Left forelimb (tissue), 1 donor: ENCODE results near the gene GATM.

Experiments
- DNase-seq: peaks from one replicate; pipeline ENCODE4 v3.0.0-alpha.2; 2018; ENCODE audit warnings: low spot score

GATM gene, protein sequence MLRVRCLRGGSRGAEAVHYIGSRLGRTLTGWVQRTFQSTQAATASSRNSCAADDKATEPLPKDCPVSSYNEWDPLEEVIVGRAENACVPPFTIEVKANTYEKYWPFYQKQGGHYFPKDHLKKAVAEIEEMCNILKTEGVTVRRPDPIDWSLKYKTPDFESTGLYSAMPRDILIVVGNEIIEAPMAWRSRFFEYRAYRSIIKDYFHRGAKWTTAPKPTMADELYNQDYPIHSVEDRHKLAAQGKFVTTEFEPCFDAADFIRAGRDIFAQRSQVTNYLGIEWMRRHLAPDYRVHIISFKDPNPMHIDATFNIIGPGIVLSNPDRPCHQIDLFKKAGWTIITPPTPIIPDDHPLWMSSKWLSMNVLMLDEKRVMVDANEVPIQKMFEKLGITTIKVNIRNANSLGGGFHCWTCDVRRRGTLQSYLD

DNA sequence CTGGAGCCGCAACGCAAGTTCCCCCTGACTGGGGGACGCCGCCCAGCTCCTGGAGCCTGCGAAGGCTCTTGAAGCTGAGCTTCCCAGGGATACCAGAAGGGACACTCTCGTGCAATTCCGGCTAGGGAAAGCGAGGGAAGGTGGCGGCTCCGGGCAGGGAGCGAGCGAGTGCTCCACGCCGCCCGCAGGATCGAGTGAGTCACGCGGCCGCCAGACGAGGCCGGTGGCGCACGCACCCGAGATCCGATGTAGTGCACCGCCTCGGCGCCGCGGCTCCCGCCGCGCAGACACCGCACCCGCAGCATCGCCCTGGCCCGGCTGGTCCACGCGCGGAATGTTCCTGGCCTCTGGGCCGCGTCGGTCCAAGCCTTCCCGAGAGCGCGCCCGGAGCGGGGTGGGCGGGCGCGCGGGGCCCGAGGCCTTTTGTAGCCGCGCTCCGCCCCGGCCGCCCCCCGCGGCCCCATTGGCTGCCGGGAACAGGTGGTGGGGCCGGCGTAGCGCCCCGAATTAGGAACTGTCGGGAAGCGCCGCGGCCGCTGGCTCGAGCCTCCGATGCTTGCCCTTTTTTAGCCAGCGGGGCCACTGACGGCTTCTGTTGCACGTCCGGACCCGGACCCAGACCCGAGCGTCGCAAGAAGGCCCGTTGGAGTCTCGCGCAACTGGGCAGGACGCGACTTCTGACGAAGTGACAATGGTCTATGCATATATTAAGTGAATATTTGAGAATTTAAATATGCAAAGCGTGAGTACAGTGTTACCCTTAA lies at the start of gene GATM:
Gene GATM, minus strand, starts transcription at position 396 of the 764 bp plus-strand sequence. Its CDS starts 91 bp downstream, at position 305.
- DNase-seq = peak; percentile 84

DNA sequence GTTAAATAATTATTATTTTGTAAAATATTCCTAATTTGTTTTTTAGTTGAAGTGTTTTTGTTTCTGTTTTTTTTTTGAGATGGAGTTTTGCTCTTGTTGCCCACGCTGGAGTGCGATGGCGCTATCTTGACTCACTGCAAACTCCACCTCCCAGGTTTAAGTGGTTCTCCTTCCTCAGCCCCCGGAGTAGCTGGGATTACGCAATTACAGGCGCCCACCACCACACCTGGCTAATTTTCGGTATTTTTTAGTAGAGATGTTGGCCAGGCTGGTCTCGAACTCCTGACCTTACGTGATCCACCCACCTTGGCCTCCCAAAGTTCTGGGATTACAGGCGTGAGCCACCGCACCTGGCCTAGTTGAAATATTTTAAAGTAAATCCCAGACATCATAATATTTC lies 48.7 kb upstream of the GATM start:
- DNase-seq = no peak

DNA sequence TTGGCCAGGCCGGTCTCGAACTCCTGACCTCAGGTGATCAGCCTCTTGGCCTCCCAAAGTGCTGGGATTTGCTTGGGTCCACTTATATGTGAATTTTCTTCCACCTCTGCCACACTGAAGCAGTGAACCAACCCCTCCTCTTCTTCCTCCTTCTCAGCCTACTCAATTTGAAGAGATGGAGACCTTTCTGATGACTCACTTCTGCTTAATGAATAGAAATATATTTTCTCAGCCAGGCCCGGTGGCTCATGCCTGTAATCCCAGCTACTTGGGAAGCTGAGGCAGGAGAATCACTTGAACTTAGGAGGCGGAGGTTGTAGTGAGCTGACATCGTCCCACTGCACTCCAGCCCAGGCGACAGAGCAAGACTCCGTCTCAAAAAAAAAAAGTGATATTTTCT lies 46.8 kb upstream of the GATM start:
- no peak for DNase-seq

DNA sequence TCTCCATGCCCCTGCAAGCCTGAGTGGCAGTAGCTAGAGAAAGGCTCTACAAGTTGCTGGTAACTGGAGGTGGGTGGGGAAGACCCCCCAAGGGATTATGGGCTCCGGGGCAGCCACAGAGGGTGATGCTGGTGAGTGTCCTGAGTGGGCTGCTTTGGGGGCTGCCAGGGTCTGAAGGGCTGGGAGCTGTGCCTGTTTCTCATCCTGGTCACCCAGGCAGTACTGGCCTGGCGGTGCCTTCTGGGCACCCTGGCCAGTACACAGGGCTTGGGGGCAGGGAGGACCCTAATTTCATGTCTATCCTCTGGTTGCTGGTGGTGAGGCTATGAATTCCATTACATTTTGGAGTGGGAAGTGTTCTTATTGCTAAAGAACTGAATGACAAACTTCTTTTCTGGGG lies 46.1 kb upstream of the GATM start:
- DNase-seq = no peak

DNA sequence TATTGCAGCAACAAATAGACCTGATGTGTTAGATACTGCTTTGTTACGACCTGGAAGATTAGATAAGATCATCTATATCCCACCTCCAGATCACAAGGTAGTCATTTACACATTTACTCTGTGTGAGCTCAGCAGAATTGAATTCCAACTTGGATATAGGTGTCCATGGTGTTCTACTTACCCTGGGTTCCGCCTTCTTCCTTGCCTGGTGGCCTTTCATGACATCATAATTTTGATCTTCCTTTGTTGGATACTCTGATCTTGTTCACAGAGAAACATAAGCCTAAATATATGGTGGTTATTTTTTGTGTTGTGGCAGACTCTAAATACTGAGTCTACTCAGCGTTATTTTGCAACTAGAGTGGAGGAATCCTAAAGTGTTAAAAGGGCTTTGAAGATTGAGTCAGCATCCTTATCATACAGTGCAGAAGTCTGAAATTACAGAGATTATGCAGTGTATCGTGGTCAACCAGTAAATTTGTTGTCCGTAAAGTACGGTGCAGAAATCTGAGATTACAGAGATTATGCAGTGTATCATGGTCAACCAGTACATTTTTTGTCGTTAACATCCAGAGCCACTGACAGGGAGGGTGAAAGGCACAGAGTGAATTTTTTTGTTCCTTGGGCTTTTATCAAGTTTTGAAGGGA lies 39.1 kb upstream of the GATM start:
- no peak for DNase-seq

DNA sequence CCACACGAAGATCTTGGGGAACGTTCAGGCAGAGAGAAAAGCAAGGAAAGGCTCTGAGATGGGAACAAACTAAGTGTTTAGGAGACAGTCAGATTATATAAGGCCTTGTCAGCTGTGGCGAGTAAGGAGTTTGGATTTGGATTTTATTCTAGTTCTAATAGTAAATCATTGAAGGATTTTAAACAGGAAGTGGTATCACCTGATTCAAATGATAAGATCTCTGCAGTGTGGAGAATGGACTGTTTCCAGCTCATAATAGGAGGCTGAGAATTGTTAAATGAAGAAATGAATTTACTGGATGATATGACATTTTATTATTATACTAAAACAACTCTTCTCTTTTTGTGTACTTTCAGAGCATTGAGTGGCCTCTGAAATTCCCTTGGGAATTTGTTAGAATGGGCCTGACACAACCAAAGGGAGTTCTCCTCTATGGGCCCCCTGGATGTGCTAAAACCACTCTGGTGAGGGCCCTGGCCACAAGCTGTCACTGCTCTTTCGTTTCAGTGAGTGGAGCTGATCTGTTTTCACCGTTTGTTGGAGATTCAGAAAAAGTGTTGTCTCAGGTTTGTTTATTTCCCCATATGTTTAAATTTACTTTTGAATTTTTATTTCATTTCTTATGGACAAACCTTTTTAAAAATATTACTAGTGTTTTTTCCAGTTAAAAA lies 36.0 kb upstream of the GATM start:
- DNase-seq = no peak

DNA sequence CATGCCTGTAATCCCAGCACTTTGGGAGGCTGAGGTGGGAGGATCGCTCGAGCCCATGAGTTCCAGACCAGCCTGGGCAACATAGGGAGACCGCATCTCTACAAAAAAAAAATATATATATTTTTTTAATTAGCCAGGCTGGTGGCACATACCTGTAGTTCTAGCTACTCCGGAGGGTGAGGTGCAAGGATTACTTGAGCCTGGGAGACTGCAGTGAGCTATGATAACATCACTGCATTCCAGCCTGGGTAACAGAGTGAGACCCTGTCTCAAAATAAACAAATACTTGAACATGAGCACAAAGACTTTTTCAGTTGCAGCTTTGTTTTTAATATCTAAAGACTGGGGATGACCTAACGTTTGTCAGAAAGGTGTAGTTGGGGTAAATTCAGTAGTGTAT lies 31.3 kb upstream of the GATM start:
- DNase-seq = no peak

DNA sequence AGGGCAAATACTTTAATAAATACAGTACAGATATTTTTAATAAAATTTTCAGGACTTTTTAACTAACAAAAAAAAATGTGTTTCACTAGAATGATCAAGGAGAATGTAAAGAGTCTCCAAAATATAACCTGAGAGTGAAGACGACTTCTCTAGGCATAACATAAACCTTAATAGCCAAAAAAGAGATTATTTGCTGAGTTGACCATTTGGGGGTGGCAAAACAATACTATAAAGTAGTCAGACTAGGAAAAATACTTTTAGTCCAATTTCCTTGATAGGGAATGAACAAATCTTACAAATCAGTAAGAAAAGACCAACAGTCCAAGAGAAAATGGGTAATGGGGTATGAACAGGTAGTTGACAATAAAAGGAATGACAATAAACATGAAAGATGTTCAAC lies 29.4 kb upstream of the GATM start:
- DNase-seq = no peak

DNA sequence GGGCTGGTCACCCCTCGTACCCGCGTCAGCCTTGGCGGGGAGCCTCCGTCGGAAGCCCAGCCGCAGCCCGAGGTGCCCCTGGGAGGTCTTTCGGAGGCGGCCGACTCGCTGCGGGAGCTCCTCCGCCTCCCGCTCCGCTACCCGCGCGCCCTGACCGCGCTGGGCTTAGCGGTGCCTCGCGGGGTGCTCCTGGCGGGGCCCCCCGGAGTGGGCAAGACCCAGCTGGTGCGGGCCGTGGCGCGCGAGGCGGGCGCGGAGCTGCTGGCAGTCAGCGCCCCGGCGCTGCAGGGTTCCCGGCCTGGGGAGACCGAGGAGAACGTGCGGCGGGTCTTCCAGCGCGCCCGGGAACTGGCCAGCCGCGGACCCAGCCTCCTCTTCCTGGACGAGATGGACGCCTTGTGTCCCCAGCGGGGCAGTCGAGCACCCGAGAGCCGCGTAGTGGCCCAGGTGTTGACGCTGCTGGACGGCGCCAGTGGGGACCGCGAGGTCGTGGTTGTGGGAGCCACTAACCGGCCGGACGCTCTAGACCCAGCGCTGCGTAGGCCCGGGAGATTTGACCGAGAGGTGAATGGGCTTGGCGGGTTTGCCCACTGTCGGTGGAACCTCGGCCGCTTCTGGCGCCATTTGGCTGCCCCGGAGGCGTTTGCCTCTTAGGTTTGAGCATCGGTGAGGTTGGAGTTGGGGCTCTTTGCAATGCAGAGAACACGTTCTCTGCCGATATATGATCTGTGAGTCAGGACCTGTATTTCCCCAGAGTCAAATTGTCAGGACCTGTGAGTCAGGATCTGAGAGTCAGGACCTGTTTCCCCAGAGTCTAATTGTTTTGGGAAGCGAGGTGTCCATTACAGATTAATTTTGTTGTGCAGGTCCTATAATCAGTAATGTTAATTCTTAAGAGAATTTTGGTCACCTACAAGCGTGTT lies 24.9 kb upstream of the GATM start:
- DNase-seq = peak; percentile 67

DNA sequence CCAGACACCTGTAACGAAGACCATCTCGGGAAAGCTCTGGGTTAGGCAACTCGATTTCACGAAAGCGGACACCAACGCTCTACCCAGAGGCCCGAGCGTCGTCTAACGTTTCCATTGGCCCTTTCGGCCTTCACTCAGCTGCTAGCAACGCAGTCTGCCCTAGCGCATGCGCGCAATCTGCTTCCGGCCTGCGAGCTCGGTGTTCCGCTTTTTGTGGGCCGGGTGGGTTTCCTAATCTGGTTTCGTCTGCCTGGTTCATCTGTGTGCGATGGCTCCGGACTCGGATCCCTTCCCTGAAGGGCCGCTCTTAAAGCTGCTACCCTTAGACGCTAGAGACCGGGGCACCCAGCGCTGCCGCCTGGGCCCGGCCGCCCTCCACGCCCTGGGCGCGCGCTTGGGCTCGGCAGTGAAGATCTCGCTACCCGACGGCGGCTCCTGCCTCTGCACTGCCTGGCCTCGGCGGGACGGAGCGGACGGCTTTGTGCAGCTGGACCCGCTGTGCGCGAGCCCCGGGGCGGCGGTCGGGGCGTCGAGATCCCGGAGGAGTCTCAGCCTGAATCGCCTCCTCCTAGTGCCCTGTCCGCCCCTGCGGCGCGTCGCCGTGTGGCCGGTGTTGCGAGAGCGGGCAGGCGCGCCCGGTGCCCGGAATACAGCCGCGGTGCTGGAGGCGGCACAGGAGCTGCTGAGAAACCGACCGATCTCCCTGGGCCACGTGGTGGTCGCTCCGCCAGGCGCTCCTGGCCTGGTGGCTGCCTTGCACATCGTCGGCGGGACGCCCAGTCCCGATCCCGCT lies 24.0 kb upstream of the GATM start:
- peak; percentile 94 for DNase-seq

DNA sequence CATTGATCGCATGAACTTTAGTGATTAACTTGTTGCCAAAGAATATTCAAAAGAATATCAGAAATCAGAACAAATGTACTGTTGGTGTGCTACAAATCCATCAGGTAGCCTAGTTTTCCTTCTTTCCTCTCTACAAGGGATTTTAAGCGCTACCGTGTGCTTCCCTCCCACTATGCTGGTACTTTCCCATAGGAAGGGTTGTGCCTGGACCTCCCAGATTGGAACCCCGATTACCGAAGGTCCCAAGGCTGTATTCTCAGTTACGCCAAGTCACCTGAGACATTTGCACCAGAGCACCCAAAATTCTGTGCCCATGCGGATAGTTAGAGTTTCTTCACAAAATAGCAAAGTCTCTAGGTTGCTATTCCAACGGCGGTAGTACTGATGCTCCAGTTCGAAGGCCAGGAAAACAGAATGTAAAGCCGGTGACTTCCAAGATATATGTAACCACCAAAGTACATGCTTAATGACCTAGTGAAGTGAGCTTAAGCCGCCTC lies 23.4 kb upstream of the GATM start:
- DNase-seq = no peak

DNA sequence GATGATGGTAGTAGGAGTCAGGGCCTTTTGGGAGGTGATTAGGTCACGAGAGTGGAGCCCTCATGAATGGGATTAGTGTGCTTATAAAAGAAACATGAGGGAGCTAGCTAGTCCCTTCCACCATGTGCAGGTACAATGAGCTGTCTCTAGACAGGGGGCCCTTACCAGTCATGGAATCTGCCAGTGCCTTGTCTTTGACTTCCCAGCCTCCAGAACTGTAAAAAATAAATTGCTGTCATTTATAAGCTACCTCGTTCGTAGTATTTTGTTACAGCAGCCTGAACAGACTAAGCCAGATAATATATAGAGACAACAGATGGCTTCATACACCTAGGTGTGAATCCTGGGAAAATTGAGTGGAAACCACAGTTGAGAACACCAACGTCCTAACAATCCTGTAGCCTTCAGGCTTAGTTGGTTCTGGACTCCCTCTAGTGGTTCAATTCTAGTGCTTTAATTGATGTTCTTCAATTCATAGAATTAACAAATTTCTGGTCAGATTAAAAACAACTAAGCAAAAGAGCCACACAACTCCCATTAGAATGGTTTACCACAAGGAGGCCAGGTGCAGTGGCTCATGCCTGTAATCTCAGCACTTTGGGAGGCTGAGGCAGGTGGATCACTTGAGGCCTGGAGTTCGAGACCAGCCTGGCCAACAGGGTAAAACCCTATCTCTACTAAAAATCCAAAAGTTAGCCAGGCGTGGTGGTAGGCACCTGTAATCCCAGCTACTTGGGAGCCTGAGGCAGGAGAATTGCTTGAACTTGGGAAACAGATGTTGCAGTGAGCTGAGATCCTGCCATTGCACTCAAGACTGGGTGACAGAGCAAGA lies 21.3 kb upstream of the GATM start:
- DNase-seq = no peak

DNA sequence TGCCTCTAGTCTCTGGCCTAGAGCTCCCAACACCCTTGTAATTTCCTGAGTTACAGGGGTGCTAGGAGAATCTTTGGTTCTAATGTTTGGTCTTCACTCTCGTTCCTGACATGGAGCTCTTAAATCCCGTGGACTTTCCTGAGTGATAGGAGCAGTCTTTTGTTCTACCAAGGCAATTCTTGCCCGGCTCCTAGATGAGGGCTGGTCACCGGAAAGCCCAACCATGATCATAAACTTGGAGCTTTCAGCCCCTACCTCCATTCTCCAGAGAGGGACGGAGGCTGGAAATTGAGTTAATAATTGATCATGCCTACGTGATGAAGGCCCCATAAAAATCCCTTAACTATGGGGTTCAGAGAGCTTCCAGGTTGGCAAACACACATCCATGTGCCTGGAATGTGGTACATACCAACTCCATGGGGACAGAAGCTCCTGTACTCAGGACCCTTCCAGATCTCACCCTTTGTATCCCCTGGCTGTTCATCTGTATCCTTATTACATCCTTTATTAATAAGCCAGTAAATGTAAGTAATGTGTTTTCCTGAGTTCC lies 18.8 kb upstream of the GATM start:
- DNase-seq = no peak

DNA sequence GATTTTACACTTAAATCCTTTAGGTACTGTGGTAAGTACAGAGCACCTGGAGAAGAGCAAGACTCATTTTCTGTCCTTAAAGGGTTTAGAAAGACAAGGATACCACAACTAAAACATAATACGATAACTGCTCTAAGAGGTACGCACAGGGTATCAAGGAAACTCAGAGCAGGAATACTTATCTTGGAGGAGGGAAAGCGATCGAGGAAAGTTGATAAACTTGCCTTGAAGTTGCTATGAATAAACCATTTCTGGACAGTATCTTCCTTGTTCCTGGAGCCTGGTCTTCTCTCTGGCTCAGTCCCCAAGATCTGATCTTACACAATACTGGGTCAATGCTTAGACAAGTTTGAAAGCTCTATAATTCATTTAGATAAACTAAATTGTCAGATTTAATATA lies 17.6 kb upstream of the GATM start:
- DNase-seq = no peak

DNA sequence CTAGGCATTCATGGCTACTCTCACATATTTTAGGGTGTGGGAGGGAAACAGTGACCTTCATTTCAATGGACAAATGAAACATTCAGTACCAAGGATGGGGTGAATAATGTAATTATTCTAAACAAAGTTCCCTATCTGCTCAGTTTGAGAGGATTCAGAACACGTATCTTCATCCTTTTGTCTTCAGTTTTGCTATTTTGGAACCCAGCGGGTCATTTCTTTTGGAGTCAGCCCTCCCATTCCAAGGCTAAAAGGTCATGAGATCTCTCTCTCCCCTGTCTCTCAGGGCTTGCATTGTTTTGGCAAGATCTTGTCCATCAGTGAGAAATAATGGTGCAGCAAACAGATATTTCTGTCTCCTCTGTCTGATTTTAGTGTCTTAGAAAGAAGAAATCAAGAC lies 16.3 kb upstream of the GATM start:
- no peak for DNase-seq

DNA sequence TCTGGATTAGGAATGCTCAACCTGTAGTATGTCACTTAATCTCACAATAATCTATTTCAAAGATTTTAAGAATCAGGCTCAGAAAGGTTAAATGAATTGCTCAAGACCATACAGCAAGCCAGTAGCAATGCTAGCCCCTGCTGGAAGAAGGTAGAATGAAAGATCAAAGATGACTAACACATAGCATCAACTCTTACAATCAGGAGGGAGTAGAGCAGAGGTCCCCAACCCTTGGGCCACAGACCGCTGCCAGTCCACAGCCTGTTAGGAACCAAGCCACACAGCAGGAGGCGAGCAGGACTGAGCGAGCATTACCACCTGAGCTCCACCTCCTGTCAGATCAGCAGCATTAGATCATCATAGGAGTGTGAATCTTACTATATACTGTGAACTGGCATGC lies 15.5 kb upstream of the GATM start:
- no peak for DNase-seq

DNA sequence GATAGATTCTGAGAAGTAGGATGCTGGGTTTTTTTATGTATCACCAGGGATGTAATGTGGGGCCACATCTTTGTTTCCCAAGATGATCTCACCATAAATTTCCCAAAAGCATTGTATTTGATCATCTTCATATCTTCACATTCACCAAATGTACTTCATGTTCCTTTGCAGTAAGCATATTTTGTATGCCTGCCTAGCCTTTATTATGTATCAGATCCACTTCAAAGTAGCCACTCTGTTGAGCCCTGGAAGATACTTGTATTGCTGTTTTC lies 14.2 kb upstream of the GATM start:
- no peak for DNase-seq

DNA sequence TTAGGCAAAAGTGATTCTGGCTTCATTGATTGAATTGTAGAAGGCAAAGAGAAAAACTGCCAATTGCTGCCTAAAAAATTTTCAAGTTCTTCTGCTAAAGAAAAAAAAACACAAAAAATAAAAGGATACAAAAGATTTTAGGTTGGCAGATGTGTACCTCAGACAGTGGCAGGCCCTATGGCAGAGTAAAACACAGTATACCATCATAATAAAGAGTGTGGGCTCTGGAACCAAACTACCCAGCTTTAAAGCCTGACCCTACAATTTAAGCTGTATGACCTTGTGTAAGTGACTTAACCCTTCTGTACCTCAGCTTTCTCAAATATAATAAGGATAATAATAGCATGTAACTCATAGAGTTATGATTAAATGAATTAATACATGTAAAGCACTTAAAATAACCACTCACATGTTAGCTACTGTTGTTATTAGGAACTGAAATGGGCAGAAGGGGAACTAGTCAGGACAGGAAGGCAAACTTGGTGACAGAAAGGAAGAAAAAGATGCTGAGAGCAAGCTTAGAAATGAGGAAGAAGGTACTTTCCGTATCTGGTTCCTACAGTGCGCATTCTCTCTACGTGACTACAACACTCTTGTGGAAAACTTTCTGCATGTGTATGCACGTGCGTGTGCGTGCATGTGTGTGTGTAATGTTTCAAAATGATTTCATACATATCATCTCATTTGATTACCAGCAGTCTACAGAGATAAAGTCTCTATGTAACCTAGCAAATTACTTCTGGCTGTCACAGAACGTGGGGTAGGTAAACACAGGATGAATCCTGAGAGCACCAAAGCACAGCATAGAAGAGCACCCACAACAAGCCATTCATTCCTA lies 13.6 kb upstream of the GATM start:
- DNase-seq = no peak
